Left ventricle myocardium superior (tissue), 1 donor: Measurements from ENCODE around the gene MR1. TPM values are rescaled to one million over a fixed set of nuclear protein-coding genes. Genes with fewer than 3 reads are reported as not detected.
"Not testable (repeated sequence)": the region's sequence is repeated elsewhere in the genome, so short reads cannot be mapped to it uniquely, and the experiment has no call there.

Experiments
- ATAC-seq: fragments of 200-7000 bp; cut with Tn5 transposase; one replicate; pipeline ENCODE4 v1.9.1; 2020; ENCODE audit warnings: mild to moderate bottlenecking, moderate library complexity
- DNase-seq: peaks from one replicate; pipeline ENCODE4 v3.0.0-alpha.2; 2020
- intact Hi-C: fragments of 100-400 bp; cut with micrococcal nuclease; formaldehyde crosslinking; loops from one replicate; pipeline ENCODE4 v1.11.0; 2022
- total RNA-seq: library from RNA; stranded (reverse); fragmentation: NEBNext Ultra II Directional; extraction: Animal tissue kit (Norgen Biotek cat#: 25700); gene quantifications from one replicate; pipeline ENCODE4 v1.2.1, GENCODE V29; 2021
- donor health status: DM: no; HTN: yes; CAD: no; lungs with severe emphysema.

The MR1 gene
- total RNA-seq, 1 donor from 2014 or later: 3.4 TPM

DNA sequence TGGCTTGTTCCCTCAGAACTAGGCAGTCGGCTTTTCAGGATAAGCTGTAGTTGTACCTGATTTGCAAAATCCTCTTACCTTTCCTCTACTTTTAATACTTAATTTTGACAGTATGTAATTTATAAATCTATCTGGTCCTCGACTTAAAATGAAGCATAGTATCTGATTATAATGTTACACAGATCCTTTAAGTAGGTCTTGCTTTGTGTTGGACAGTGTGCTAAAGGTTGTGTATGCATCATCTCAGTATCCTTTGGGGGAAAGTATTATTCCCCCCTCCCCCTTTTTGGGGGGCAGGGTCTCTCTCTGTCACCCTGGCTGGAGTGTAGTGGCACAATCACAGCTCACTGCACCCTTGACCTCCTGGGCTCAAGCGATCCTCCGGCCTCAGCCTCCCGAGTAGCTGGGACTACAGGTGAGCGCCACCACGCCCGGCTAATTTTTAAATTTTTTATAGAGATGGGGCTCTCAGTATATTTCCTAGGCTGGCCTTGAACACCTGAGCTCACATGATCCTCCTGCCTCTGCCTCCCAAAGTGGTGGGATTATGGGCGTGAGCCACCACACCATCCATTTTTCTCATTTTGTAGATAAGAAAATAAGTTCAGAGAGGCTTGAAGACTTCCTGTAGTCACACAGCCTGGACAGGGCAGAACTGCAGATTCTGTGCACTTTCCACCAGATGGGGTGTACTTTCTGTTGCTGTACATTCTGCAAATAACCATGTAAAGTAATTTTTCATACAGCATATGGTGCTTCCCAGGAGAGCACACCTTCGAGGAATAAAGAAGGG is 10.3 kb upstream of the MR1 start:
- intact Hi-C loops: no loop called here
- ATAC-seq (no peak), DNase-seq (no peak)

DNA sequence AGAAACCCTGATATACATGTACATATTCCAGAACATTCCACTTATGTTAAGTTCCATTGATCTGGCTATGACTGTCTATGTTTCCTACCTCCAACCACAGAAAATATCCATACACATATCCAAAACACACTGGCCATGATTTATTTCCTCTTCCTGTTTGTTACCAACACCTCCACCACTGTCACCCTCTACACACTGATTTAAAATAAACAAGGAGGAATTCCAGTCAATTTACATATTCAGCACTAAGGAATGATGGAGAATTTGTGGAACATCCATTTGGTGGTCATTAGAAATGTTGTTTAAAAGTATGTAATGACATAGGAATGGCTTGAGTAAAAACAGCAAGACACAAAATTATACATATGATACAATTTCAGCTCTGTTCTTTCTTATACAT is 5.6 kb upstream of the MR1 start:
- ATAC-seq: no peak
- intact Hi-C loops: no loop called here

DNA sequence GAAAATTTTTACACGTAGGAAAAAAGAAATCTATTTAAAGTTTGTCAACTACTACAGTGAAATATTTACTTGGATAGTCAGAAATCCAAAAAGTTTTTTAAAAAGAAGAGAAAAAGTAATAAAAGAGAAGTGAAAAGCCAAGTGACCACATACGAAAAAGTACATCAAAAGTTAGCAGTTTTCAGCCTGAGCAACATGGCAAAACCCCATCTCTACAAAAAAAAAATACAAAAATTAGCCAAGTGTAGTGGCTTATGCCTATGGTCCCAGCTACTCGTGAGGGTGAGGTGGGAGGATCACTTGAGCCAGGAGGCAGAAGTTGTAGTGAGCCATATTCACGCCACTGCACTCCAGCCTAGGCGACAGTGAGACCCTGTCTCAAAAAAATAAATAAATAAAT is 5.2 kb upstream of the MR1 start:
- ATAC-seq (no peak), DNase-seq (no peak)
- intact Hi-C loops: no loop called here

More for the DNA sequence above, 5.6 kb upstream of the MR1 start:
- DNase-seq: no peak

DNA sequence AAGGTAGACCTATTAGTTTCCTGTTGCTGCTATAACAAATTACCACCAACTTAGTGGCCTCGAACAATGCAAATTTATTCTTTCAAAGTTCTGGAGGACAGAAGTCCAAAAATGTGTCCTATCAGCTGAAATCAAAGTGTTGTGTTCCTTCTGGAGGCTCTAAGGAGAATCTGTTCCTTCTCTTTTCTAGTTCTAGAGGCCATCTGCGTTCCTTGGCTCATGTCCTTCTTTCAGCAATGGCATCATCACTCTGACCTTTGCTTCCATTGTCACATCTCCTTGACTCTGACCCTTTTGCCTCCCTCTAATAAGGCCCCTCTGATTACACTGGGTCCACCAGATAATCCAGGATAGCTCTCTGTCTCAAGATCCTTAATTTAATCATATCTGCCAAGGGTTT is 1.2 kb upstream of the MR1 start:
- intact Hi-C loops: no loop called here
- ATAC-seq: peak; percentile 36
- no peak for DNase-seq

DNA sequence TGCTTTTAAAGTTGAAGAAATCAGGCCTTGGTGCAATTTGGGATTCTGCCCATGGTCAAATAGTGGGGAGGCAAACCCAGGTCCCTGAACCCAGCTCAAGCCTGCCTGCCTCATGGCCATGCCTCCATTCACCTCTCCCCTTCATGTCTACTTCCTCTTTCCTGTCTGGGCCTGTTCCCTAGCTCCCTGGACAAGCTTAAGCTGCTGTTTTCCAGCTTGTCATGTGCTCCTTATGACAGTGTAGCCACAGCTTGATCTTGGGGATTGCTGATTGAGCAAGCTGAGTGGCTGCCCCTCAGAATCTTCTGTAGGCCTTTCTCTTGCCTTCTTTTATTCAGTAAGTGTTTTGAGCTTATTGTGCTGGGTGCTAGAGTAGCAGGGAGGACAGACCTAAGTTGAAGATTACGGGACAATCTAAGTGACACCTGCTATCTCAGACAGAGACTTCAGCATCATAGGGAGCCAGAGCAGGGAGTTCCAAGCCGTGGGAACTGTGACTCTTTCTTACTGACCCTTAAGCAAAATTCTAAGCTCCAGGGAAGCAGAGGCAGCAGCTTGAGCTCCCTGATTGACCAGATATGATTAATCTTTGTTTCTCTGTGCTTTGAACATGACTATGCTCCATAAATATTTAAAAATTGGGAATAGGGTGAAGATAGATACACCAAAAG is 520 bp upstream of the MR1 start:
- no peak for DNase-seq
- ATAC-seq: peak; percentile 83
- intact Hi-C loops: no loop called here

DNA sequence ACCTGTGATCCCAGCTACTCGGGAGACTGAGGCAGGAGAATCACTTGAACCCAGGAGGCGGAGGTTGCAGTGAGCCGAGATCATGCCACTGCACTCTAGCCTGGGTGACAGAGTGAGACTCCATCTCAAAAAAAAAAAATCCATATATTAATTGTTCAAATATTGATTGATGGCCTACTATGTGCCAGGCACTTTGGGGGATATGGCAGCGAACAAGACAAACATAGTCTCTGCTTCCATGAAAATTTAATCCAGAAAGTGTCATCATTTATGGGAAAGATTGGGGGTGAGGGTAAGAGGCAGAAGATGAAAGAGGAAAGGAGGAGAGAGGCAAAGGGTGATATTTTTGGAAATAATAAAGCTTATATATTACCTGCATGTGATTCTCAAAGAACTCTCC is 1.4 kb downstream of the MR1 start:
- ATAC-seq, DNase-seq: not testable (repeated sequence)
- intact Hi-C loops: loop anchor here (5.0 kb wide), 1 partner anchor 107 kb away; no protein-coding TSS in a partner anchor

DNA sequence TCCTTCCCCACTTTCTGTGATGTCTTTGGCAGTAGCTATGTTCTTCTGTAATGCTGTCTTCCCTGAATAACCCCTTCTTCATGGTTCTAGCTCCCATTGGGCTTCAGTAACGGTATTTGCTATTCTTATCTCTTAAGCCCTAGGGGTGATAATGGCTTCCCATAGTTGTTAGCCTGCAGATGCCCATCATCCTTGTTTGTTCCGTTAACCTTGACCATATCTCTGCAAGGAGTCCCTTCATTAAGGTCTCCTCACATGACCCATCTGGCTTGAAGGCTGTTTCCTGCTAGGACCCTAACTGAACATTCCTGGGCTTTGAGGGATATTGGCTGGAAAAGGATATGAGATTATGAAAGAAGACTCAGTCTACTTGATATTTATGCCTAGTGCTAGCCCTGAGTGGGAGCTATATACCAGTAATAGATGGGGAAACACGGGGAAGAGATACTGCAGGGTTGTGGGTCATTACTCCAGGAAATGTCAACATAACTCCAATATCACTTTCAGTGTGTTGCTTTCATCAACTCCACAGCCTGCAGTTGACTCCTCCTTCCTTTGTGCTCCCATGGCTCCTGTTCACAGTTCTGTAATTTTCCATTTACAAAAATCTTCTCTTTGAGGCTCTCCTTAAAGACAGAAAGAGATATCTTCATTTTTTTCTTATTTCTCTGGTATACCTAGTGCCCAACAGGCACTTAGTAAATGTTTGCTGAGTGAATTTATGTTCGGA is 2.5 kb downstream of the MR1 start:
- no peak for ATAC-seq
- intact Hi-C loops: loop anchor here (5.0 kb wide), 1 partner anchor 106 kb away; no protein-coding TSS in a partner anchor

DNA sequence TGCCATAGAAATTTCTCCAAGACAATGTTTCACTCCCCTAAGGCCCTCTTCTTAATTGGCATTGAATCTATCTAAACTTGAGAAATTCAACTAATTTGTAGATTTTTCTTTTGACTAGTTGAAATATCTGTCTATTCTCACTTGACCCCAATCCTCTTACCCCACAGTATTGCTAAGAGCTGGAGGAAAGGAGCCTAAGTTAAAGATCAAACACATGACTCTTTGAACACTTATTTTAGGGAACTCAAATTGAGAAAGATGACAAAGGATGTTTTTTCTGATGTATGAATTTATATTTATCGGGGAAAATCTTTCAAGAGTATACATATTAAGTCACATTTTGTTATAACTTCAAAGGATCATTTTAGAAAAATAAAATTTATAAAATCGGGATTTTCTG is 3.6 kb downstream of the MR1 start:
- DNase-seq (no peak), ATAC-seq (no peak)
- intact Hi-C loops: loop anchor here (5.0 kb wide), 1 partner anchor 105 kb away; no protein-coding TSS in a partner anchor

More for the DNA sequence above, 2.5 kb downstream of the MR1 start:
- DNase-seq: no peak

DNA sequence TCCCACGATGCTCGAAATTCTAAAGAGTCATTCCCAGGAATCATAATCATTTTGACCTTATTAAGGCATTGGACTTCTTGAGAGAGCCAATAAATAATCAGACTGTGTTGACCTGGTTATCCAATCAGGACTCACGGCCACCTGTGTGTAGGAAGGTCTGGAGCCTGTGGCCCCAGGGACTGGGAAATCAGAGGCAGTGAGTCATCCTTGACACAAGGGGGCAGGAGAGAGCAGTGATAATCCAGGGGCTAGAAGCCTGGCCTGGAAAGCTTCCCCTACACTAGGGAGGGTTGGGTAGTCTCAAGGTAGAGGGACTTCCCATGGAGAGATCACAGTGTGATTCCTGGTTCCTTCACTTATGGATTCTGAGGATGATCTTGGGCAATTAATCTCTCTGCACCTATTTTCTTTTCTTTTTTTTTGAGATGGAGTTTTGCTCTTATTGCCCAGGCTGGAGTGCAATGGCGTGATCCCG is 4.7 kb downstream of the MR1 start:
- DNase-seq: peak; percentile 38
- intact Hi-C loops: loop anchor here (5.0 kb wide), 1 partner anchor 104 kb away; no protein-coding TSS in a partner anchor
- ATAC-seq: peak; percentile 77

DNA sequence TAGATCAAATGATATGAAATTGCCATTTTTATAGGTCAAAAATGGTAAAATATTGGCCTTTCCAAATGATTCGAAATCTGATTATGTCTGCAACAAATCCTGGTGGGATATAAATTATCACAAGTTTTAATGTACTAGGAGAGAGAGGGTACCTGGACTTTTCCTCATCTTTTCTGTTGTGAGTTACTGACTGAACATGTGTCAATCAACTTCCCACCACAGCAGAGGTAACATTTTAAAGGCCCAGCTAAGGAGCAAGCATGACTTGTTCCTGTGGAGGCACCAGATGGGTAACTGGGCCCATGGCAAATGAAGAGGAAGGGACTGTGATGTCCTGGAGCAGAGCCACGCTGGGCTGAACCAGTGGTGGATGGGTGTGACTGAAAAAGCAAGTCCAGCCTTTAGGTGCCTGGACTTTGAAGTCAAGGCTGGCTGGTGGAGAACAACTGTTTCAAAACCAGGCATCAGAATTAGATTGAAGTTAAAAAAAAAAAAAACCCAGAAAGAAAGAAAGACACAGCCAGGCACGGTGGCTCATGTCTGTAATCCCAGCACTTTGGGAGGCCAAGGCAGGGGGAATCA is 6.6 kb downstream of the MR1 start:
- intact Hi-C loops: no loop called here
- ATAC-seq (no peak), DNase-seq (no peak)

DNA sequence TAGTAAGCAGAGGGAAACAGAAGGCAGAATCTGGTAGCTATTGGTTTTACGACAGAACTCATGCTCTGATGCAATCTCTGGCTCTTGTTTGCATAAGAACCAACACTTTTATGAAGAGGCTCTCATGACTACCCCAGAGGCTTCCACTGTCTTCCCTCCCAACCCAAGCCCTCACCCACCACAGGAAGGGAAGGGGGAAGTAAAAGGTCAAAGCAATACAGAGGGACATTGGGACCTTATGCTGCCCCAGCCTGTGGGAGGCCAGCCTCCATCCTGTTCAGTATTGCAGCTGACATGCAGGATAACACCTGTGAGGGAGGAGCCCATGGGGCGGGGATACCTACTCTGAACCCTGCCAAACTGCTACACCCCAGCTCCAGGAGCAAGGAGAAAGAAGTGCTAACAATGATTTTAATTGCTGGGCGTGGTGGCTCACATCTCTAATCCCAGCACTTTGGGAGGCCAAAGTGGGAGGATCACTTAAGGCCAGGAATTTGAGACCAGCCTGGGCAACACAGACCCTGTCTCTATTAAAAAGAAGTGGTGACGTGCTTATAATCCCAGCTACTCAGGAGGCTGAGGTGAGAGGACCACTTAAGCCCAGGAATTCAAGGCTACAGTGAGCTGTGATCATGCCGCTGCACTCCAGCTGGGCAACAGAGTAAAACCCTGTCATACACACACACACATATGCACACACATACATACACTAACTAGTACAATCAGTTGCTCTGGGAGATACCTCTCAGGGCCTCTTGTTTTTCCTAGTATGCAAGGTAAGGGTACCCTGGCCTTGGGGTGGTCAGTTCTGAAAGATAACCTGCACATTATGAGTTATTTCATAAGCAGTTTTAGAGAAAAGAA is 9.5 kb downstream of the MR1 start:
- ATAC-seq: peak; percentile 34
- intact Hi-C loops: no loop called here
- no peak for DNase-seq

DNA sequence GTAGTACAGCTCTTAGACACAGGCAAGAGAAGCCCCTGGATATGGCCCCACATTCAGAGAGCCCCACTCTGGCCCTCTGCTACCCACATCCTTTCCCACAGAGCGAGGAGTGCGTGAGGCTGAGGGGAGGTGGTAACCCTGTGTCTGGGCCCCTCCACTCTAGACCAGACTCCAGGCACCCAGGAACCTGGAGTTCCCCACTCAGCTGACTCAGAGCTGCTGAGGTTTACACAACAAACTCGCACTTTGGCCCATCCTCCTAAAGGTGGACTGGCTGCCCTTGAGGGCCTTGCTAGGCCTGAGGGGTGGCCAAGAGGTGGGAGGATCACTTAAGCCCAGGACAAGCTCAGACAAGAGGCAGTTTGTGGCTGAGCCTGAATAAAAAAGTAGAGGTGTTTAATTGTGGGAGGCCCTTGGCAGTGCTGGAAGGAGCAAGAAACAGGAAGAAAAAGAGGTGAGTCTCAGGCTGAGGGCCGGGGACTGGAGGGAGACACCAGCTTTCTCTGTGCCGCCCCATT is 10.7 kb downstream of the MR1 start:
- ATAC-seq (no peak), DNase-seq (no peak)
- intact Hi-C loops: no loop called here

DNA sequence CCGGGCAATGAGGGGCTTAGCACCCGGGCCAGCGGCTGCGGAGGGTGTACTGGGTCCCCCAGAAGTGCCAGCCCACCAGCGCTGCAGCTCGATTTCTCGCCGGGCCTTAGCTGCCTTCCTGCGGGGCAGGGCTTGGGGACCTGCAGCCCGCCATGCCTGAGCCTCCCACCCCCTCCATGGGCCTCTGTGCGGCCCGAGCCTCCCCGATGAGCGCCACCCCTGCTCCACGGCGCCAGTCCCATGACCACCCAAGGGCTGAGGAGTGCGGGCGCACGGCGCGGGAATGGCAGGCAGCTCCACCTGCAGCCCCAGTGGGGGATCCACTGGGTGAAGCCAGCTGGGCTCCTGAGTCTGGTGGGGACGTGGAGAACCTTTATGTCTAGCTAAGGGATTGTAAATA is 12.2 kb downstream of the MR1 start:
- DNase-seq, intact Hi-C loops, ATAC-seq: not testable (repeated sequence)

DNA sequence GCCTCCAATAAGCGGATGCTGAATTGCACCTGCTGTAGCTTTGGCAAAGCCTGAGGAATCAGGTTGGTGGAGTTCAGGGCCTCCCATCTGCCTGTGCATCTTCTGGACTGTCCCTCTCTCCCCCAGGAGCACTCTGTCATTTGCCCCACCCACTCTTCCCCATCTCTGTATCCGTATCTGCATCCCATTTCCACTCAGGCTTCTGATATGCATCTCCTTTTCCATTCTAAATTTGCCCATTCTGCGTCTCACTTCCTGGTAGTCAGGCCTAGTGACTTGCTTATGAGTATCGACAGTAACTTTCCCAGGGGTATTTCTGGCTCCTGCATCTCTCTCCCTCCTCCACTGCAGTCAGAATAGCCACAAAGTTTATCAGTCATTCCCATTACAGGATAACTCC is 15.6 kb downstream of the MR1 start:
- ATAC-seq: no peak
- intact Hi-C loops: no loop called here
- no peak for DNase-seq

DNA sequence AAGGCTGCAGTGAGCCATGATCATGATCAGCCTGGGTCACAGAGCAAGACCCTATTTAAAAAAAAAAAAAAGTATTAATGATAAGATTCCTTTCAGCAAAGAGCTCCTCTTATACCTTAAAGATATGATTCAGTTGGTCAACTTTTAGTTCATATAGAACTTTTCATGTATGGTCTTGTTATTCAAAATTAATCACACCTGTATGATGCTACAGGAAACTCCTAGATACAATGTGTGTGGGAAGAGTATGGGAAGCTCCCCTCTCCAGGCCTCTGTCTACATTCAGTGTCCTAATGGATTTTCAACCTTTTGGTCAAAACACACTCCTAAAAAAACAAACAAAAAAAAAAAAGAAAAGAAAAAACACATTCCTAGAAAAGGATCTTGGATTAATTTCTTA is 17.1 kb downstream of the MR1 start:
- intact Hi-C loops: no loop called here
- DNase-seq (no peak), ATAC-seq (no peak)

DNA sequence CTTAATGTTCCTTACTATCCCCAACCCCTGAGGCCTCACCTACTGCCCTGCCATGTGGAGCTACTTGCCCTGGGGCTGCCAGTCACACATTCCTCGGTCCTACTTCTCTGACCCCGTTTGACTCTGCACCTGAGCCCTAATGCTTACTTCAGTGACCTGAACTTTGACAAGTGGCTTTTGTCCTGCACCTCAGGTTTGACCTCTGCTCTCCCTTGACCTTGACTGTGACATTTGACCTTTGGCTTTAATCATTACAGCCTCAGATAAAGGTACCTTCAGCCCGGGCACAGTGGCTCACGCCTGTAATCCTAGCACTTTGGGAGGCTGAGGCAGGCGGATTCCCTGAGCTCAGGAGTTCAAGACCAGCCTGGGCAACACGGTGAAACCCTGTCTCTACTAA is 22.8 kb downstream of the MR1 start:
- ATAC-seq (peak; percentile 12), DNase-seq (no peak)
- intact Hi-C loops: no loop called here

DNA sequence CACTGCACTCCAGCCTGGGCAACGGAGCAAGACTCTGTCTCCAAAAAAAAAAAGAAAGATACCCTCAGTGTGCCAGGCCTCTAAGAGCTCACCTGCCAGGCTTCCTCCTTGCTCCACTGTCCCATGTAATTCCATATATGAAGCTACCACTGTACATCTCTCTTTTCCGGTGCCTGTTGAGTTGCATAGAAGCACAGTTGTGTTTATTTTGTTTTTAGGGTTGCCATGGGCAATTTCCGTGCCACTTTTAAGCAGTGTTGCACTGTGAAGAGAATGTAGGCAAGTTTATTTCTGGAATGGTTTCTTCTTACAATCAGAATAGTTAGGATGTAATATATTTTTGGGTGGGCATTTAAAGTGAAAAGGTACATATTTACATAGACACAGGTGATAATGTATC is 23.3 kb downstream of the MR1 start:
- intact Hi-C loops: no loop called here
- DNase-seq: no peak
- ATAC-seq: peak; percentile 66

DNA sequence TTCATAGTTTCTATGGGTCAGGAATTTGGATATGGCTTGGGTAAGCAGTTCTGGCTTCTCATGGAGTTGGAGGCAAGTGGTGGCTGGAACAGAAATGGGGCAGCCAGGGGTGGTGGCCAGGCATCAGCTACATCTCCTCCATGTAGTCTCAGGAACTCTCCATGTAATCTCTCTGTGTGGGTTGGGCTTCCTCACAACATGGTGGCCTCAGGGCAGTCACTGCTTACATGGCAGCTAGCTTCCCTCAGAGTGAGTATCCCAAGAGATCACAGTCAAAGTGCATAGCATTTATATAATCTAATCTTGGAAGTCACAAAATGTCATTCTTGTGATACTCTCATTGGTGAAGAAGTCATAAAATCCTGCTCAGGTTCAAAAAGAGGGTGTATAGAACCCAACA is 25.7 kb downstream of the MR1 start:
- intact Hi-C loops: no loop called here
- no peak for DNase-seq
- no peak for ATAC-seq
